HG02759 (cell line): ENCODE results near the gene MCU.
"Not testable (repeated sequence)": the region's sequence is repeated elsewhere in the genome, so short reads cannot be mapped to it uniquely, and the experiment has no call there.

Experiments used
- ATAC-seq: cut with Tn5 transposase; IDR thresholded peaks from one replicate; pipeline ENCODE4 v1.9.1; 2021; ENCODE audit warnings: mild to moderate bottlenecking, moderate library complexity; ENCODE audit not compliant: unreplicated experiment

MCU gene

DNA sequence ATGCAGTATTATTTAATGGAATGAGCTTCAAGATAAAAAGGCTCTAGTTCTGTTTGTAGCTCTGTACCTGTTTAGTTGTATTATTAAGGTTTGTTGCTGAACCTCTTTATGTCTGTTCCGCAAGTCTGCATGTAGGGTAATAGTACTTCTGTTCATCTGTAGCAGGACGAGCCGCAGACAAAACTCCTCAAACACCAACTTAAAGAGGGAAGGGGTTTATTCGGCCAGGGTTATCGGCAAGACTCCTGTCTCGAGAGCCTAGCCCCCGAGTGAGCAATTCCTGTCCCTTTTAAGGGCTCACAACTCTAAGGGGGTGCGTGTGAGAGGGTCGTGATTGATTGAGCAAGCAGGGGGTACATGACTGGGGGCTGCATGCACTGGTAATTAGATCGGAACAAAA, 67.0 kb downstream of the MCU start:
- not testable (repeated sequence) for ATAC-seq

DNA sequence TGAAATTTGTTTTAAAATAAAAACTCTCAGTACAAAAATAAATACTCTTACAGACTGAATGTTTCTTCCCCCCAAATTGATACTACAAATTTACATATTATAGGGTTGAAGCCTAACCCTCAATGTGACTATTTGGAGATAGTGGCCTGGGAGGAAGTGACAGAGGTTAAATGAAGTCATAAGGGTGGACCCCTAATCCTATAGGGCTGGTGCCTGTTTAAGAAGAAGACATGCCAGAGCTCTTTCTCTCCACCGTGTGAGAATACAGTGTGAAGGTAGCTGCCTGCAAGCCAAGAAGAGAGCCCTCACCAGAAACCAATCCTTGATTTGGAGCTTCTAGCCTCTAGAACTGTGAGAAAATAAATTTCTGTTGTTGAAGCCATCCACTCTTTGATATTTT, 67.6 kb downstream of the MCU start:
- no peak for ATAC-seq

DNA sequence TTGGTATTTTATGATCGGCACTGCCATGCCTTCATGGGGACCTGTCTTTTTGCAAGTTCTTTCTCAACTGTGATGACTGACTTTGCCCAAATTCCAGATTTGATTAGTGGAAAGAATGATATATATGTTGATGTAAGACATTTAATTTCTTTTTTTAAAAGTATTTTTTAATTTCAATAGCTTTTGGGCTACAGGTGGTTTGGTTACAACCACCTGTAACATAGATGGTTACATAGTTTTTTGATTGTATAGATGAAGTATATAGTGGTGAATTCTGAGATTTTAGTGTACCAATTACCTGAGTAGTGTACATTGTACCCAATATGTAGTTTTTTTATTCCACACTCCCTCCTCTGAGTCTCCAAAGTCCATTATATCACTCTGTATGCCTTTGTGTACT, 69.6 kb downstream of the MCU start:
- no peak for ATAC-seq

DNA sequence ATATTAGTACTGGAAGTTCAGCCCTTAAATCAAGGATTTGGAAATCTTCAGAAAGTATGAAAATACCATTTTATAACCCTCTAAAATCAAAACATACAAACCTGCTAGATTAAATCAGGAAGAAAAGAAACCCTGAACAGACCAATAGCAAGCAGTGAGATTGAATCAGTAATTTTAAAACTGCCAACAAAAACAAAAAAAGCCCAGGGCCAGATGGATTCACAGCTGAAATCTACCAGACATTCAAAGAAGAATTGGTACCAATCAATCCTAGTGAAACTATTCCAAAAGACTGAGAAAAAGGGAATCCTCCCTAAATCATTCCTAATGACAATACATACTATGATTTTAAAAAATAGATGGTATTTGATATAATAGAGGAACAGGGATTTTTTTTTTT, 70.1 kb downstream of the MCU start:
- ATAC-seq, result no peak

DNA sequence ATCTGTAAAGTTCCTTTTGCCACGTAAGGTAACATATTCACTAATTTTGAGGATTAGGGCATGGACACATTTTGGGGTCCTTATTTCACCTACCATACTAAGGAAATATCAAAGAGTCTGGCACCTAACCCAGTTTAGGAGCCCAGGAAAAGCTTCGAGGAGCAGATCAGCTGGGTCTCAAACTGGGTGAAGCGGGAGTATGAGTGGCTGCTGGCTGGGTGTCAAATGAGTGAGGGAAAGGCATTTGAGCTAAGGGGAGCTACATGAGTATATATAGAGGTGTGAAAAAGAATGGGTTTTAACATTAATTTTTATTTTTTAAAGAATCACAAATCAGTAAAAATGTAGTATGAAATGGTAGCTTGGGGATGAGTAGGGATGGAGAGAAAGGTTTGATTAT, 71.3 kb downstream of the MCU start:
- ATAC-seq, result no peak

DNA sequence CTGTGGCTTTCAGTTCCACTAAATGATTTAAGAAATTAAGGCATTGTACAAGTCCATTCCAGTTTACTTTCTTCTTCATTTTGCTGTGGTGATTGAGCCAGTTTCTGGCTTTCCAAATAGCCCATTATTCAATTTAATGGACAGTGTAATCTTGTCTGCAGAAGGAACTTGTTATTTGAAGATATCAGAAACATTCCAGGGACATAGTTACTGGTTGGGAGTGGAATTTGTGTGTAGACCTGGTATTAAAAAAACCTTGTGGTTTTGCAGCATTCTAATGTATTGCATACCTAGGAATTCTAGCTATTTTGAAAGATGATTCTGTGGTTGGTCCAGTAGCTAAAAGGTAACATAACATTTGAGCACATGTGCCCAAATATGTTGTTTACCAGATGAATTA, 72.2 kb downstream of the MCU start:
- ATAC-seq, result no peak

DNA sequence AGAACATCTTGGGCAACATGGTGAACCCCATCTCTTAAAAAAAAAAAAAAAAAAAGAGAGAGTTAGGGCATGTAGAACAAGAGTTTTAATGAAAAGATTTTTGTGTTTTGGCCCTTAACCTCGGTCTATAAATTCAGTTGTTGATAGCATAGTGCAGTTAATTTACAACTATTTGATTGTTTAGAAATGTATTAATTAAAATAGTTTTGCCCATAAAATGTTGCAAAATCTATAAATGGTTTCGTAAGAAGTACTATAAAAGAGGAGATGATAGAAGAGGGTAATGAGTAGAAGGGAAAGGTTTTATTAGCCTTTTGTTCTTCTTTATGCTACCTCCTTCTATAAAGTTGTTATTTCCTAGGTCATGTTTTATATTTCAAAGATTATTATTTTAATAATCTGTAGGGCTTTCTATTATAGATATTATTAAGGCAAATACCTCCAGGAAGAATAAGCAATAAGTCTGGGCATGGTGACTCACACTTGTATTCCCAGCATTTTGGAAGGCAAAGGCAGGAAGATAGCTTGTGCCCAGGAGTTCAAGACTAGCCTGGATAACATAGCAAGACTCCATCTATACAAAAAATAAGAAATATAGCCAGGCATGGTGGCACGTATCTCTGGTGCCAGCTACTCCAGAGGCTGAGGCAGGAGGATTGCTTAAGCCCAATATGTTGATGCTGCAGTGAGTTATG, 73.3 kb downstream of the MCU start:
- no peak for ATAC-seq

DNA sequence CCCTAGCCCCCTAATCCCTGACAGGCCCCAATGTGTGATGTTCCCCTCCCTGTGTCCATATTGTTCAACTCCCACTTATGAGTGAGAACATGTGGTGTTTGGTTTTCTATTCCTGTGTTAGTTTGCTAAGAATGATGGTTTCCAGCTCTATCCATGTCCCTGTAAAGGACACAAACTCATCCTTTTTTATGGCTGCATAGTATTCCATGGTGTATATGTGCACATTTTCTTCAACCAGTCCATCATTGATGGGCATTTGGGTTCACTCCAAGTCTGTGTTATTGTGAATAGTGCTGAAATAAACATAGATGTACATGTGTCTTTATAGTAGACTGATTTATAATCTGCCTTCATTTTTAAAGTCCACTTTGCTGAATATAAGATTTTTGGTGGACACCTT, 79.3 kb downstream of the MCU start:
- ATAC-seq, result not testable (repeated sequence)

DNA sequence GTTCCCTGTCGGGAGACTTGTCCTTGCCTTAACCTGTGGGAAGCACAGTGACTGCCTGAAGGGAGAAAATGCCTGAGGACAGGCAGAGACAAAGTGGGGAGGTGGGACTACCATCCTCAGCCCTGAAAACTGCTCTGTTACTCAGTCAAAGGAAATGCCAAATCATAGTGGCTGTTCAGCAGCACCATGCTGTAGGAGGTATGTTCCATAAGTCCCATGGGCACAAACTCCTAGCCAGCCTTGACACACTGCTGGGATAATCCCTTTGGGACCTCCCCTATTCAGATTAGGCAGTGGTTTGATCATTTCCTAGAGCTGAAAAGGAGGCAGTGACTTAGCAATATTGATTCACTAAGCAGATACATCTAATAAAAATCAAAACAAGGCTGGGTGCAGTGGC, 80.1 kb downstream of the MCU start:
- no peak for ATAC-seq

DNA sequence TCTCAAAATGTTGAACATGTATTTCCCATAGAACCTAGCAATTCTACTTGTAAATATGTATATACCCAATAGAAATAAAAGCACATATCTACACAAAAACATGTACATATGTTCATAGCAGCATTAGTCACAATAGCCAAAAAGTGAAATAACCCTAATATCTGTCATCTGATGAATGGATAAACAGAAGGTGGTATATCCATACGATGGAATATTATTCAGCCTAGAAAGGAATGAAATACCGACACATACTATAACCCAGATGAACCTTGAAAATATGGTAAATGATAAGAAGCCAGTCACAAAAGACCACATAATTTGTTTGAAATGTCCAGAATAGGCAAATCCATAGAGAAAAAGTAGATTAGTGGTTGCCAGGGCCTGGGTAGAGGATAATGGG, 87.9 kb downstream of the MCU start:
- no peak for ATAC-seq

DNA sequence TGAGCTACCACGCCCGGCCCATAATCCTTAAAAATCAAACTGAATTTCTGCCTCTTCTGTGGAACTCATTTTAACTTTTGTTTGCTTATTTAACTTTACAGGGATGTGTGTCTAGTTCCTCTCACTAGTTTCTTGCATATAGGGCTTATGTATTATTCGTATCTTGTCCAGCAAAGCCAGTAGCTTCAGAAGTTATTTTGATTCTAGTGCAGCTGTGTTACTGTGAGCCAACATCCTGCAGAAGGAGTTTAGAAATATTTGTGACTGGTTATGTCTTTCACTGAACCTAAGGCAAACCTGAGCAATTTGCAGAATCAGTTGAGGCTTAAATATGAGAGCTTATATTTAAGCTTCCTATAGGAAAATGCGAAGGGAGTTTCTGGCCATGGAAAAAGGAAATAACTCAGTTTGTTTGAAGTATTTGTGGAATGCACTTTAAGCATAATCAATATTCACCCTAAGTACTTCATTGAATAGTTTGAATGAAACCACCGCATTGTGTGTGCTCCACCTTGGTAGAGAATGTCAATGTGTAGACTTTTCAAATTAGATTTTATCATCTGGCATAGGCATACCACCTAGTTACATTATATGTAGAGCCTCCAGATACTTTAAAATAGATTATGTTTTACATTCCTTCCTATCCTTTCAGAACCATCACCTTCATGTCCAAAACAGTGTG, 90.8 kb downstream of the MCU start:
- ATAC-seq, result no peak

DNA sequence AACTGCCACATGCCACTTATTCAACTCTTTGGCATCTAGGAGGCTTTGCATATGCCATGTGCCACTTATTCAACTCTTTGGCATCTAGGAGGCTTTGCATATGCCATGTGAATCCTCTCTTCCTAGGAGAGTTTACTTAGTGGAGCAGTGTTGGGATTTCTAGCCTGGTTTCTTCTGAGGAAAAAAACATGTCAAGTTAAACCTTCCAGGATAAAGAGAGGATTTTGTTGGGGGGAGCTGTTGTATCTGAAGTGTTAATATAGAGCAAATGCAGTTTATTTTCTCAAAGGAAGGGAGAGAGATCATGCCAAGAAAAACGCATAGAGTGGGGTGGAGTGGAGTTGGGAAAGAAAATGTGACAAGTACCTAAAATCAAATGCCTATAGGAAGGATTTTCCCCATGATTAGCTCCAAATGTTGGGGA, 91.5 kb downstream of the MCU start:
- no peak for ATAC-seq

DNA sequence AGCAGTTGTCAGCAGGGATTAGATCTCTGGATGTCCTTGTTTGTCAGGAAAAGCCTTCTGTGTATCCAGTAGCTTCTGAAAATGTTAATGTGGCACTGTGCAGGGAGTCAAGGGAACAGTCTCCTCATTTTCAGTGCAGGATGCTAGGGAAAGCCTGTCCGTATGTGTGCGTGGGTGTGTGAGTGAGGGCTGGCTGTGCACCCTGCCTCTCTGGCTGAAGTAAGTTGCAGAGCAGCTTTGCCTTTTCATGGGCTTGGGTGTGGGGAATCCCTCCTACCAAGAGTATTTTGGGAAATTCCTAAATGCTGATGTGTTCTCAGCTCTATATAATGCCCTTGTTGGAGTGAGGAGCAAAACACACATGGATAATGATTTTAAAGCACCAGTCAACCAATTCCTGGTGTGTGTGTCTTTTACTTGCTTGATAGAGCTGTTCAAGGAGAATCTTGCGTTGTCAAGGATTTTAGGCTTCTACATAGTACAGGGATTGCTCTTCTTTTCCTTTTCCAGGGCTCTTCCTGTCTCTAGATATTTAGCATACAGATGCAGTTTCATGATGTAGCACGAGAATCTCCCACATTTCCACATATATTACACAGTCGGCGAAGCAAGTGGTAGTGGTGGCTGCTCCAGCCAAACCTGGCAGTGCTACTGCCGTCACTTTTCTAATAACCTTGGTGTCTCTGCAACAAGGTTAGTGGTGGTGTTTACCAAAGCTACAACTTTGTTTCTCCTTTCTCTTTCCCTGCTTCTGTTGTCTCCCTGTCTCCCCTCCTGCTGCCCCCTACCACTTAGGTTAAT, 92.8 kb downstream of the MCU start:
- ATAC-seq, result no peak

DNA sequence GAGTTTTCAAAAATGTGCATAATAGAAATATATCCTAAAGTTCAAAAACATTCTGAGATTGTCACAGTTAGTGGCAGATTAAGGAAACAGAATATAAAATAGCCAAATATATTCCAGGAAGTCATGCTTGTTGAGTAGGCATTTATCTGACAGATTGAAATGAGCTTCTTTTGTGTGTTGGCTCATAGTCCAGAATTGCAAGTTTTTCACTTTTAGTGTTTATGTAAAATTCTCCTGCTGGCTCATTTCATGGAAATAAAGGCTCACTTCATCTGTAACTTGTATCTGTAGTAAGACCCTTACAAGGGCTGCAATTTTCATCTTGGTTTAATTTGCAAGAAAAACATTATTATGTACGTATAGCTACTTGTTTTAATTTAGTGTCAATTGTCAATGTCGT, 93.5 kb downstream of the MCU start:
- ATAC-seq, result no peak

DNA sequence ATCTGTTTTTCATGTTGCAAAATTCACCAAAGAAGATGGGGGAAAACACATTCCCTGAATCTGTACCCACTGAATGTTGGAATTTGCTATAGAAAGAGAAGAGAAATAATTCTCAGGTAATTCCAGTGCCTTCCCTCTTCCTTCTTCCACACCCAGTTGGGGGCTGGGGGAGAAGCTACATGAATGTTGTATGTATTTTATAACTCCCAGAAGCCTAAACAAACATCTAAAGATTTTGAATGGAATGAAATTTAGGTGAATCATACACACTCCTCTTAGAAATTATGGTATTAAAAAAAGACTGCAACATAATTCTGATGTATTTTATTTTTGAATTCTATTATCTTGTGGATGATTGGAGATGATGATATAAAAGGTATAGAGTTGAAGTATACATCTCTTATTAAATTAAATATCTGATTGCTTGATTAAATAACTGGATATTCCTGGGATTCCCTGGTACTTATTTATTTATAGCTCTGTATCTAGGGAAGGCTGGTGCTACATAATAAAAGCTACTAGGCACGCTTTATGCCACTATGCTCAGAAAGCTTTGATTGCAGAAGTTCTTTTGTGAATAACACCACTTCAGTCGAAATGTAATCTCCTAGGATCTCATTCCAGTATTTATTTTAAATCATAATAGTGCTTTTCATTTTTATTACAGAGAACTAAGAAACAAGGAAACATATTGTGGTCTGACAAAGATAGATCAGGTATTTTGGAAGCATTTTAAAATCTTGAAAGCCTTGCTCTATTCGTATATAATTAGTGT, 98.5 kb downstream of the MCU start:
- ATAC-seq, result no peak

DNA sequence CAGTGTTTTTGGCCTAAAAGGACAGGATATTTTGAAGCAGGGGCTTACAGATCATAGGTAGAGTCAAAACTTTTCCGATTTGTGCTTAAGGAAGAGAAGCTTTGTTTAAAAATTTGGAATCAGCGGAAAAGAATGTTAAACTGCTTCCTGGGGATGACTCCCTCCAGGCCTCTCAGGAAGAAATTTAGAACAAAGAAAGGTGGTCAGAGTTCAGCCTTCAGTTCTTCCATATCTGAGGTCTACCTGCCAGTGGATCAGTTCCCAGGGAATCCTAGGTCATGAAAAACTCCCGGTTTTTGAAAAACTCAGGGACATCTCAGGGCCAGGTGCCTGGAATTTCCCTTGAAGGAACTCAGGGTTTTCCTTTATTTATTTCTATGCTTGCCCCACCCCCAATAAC, 100.3 kb downstream of the MCU start:
- ATAC-seq, result no peak

DNA sequence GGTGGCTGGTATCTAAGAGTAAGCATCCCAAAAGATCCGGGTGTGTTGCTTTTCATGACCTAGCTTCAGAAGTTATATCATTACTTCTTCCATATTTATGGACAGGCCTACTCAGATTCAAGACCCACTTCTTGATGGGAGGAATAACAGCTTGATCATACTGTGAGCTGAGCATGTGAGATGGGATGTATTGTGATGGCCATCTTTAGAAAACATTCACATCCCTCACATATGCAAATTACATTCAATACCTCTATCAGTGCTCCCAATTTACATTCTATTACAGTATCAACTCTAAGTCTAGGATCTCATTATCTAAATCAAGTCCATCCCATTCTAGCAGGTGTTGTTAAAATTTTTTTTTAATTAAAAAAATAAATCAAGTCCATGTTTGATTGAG, 101.8 kb downstream of the MCU start:
- no peak for ATAC-seq

DNA sequence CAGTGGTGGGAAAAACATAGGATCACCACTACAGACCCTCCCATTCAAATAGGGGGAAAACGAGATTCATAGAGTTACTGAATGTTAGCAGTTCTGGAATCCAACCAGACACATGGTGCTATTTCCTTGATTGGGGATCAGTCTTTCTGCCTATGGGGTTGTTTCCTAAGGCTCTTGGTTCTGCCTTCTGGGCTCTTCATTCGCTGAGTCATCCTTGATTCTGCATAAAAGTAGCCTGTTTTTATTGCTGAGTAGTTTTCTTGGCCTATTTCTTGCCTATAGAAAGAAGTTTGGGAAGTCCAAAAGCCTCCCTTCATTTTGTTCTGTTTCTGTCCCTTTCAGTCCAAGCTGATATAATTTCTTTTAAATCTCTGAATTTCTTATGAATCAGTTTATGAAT, 102.3 kb downstream of the MCU start:
- no peak for ATAC-seq

DNA sequence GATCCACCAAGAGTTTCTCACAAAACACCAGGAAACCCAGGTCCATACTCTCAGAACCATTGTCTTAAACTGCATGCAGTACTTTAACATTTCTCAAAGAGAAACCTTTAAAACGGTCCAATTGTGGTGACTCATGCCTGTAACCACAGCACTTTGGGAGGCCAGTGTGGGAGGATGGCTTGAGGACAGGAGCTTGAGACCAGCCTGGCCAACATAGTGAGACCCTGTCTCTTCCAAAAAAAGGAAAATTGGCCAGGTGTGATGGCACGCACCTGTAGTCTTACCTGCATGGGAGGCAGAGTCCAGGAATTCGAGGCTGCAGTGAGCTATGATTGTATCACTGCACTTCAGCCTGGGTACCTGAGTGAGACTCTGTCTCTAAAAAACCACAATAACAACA, 104.1 kb downstream of the MCU start:
- ATAC-seq, result no peak

DNA sequence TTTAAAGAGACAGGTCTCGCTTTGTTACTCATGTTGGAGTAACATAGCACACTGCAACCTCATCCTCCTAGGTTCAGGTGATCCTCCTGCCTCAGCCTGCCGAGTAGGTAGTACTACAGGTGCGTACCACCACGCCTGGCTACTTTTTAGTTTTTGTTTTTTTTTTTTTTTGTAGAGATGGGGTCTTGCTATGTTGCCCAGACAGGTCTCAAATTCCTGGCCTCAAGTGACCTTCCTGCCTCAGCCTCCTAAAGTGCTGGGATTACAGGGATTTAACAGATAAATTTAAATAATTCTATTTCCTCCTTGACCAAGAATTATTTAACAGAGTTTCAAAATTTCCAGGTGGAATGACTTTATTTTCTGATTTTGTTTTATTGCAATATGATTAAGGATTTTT, 104.6 kb downstream of the MCU start:
- no peak for ATAC-seq

DNA sequence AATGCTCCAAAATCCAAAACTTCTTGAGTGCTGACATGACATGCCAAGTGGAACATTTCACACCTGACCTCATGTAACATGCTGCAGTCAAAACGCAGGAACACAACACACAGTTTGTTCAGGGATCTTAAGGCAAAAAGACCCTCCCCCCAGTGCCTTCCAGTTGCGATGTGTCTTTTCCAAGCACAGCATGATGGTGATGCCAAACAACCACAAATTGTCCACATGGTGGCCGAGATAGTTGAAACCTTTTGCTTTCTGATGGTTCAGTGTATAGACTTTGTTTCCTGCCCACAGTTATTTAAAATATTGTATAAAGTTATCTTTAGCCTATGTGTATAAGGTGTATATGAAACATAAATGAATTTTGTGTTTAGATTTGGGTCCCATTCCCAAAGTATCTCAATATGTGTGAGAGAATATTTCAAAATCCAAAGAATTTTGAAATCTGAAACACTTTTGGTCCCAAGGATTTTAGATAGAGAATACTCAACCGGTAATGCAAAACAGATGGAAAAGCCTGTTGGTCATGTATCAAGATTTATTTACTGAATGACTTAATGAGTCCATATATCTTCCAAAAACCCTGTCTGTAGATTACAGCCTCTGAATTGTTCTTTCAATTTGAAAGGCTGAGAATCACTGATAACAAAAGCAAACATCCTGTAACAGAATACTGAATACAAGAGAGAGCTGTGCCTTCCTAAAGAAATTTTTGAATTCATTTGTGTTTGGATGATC, 108.2 kb downstream of the MCU start:
- ATAC-seq, result no peak
